ENCODE results near the gene GYG2.
"Not testable (repeated sequence)": the region's sequence is repeated elsewhere in the genome, so short reads cannot be mapped to it uniquely, and the experiment has no call there.

DNA sequence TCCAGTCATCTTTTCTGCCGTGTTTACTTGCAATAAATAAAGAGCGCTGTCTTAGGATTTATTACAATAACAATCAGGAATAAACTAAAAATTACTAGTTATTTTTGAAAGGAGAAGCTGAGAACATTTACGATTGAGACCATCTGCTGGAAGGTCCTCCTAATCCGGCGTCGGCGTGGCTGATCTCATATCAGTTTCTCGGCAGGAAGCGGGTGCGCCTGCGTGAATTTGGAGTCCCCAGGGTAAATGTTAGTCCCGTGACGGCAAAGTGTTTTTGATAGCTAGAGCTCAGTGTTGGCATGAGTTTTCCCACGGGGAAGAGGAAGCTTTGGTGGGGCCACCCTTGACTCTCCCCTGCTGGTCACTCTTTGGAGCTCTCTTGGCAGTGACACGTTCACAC lies 31.9 kb upstream of the GYG2 start:
- TF ChIP-seq POLR2A (IDR thresholded peaks at IDR 0.05; ENCODE audit: control extremely low read depth in 1 of 2, low read depth in 2 of 2, low read length in 2 of 2); TBP (IDR thresholded peaks at IDR 0.05; ENCODE audit: low read depth, low read length); JUN (IDR thresholded peaks at IDR 0.05; ENCODE audit: low read depth, low read length); KDM5A (IDR thresholded peaks at IDR 0.05; ENCODE audit: low read length); POLR2AphosphoS5 (IDR thresholded peaks at IDR 0.05; ENCODE audit: low read depth, low read length); BRCA1 (IDR thresholded peaks at IDR 0.05; ENCODE audit: low read depth, low read length); EZH2 (IDR thresholded peaks at IDR 0.05; ENCODE audit: low read depth, low read length, severe bottlenecking); TAF1 (IDR thresholded peaks at IDR 0.05; ENCODE audit: low read depth, low read length): not testable (repeated sequence)
- TF ChIP-seq, protein P1, sequence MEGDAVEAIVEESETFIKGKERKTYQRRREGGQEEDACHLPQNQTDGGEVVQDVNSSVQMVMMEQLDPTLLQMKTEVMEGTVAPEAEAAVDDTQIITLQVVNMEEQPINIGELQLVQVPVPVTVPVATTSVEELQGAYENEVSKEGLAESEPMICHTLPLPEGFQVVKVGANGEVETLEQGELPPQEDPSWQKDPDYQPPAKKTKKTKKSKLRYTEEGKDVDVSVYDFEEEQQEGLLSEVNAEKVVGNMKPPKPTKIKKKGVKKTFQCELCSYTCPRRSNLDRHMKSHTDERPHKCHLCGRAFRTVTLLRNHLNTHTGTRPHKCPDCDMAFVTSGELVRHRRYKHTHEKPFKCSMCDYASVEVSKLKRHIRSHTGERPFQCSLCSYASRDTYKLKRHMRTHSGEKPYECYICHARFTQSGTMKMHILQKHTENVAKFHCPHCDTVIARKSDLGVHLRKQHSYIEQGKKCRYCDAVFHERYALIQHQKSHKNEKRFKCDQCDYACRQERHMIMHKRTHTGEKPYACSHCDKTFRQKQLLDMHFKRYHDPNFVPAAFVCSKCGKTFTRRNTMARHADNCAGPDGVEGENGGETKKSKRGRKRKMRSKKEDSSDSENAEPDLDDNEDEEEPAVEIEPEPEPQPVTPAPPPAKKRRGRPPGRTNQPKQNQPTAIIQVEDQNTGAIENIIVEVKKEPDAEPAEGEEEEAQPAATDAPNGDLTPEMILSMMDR (IDR thresholded peaks at IDR 0.05; ENCODE audit: control extremely low read depth in 1 of 3, insufficient read depth in 1 of 3, low read depth in 1 of 3, low read length in 3 of 3) = not testable (repeated sequence)
- TF ChIP-seq, protein P2, sequence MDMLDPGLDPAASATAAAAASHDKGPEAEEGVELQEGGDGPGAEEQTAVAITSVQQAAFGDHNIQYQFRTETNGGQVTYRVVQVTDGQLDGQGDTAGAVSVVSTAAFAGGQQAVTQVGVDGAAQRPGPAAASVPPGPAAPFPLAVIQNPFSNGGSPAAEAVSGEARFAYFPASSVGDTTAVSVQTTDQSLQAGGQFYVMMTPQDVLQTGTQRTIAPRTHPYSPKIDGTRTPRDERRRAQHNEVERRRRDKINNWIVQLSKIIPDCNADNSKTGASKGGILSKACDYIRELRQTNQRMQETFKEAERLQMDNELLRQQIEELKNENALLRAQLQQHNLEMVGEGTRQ (IDR thresholded peaks at IDR 0.05; ENCODE audit: low read length) = not testable (repeated sequence)
